Measurements from ENCODE around the gene KCP.
"Not testable (repeated sequence)": the region's sequence is repeated elsewhere in the genome, so short reads cannot be mapped to it uniquely, and the experiment has no call there.

KCP gene

GRCh38 chr7:128921866-128922440 is 11.4 kb upstream of the KCP start:
- DNase-seq (ENCODE audit: low read depth): no peak

DNA sequence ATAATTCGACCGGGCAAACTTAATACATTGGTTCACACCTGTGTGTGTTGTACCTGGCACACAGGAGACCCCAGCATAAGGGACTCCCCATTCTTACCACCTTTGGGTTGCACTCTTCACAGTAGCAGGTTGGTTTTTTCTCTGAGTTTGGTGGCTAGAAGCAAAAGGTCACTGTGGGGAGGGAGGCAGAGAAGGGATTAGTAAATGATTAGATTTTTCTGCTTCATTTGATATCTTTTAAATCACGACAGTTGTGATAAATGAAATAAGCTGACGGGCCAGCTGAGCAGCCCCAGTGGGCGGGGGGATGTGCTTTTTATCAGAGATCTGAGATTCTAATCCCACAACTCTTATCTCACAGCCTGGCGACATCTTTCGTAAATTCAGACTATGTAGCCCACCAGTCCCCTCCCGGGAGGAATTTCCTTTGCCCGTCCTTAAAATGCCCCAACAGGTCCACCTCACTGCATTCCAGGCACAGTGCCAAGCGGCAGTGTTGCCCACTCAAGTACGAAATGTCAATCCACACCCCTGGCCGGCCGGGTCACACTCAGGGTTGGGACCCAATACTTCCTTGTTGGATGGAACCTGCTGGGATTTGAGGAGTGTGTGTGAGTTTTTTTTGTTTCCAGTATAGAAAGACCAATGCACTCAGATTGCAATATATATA is 10.5 kb upstream of the KCP start:
- DNase-seq (ENCODE audit: low read depth): no peak

- peak; percentile 10 for DNase-seq (ENCODE audit: low read depth)
Observed at GRCh38 chr7:128919881-128920799, 9.6 kb upstream of the KCP start.

DNA sequence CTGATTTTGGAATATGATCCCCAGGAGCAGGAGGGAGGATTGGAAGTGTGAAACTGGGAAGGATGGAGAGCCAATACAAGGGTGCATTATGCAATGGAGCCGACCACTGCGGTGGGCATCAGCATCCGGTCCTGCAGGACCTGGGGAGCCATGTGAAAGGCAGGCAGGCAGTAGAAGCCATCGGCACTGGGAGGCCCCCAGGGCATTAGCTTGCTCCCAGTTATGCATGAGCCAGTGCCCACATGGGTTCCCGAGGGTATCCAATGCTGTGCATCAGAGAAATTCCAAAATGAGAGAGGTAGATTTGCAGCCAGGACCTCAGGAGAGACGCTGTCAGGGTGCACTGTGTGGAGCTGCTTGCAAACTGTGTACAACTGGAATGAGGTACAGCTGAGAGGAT is 8.7 kb upstream of the KCP start:
- DNase-seq (ENCODE audit: low read depth): no peak

DNA sequence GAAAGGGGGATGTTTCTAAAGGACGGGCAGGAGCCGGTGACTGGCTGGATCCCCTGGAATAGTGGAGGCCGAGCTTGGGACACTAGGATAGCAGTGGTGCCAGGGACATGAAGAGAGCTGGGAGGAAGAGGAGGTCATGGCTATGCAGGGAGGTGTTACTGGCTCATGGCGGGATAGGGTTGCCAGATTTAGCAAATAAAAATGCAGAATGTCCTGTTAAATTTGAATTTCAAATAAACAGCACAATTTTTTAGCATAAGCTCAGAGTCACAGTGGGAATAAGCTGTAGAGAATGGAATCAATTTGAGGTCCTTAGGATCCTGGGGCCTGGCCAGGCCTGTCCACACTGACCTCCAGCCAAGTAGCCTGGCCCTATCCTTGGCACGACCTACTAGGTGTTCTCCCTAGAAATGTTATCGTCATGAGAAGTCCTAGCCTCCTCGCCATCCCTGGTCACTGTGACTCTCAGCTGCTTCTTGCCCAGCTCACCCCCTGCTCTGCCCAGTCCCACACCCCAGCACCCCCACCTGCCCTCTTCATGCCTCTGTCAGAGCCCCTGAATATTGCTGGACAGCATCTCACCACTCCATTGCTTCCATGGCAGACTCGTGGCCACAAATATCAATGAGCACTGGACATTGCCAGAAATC is 7.6 kb upstream of the KCP start:
- DNase-seq (ENCODE audit: low read depth): no peak

- DNase-seq (ENCODE audit: low read depth): no peak
Observed at GRCh38 chr7:128917122-128917521, 6.6 kb upstream of the KCP start.

- DNase-seq (ENCODE audit: low read depth): no peak
Observed at GRCh38 chr7:128916643-128916915, 6.1 kb upstream of the KCP start.

DNA sequence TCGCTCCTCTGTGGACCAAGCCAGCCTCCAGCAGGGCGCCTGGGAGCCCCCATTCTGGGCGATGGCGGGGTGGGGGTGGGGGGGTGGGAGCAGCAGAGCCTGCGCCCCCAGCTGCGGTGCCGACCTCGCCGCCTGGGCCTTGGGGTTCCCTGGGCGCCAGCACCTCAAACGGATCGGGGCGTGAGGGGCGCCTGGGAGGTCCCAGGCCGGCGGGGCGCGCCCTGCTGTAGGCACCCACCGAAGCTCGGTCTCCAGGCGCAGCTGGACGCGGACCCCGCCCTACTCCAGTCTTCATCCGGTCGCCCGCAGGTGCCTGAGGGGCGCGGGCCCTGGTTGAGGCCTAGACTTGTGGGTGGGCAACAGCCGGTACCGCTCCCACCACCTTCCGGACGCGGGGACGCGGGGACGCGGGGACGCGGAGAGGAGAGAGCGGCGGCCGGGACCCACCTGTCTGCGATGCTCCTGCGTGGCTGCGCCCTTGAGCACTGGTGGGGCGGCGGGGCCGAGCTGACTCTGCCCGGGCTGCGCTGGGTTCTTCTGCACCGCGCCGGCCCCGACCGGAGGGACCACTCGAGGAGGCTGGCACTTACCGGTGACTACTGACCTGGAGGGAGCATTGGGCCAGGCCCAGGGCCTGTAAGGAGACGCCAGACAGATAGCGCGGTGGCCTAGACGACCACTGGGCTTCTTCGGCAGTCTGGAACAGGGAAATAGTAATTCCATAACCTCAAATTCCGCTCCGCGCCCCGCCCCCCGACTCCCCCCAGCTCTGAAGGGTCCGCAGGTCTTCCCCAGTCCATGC is 5.5 kb upstream of the KCP start:
- DNase-seq (ENCODE audit: low read depth): no peak

- no peak for DNase-seq (ENCODE audit: low read depth)
Observed at GRCh38 chr7:128915271-128915819, 4.8 kb upstream of the KCP start.

GRCh38 chr7:128914566-128915151 is 4.2 kb upstream of the KCP start:
- no peak for DNase-seq (ENCODE audit: low read depth)

GRCh38 chr7:128913870-128914565 is 3.5 kb upstream of the KCP start:
- DNase-seq (ENCODE audit: low read depth): no peak

DNA sequence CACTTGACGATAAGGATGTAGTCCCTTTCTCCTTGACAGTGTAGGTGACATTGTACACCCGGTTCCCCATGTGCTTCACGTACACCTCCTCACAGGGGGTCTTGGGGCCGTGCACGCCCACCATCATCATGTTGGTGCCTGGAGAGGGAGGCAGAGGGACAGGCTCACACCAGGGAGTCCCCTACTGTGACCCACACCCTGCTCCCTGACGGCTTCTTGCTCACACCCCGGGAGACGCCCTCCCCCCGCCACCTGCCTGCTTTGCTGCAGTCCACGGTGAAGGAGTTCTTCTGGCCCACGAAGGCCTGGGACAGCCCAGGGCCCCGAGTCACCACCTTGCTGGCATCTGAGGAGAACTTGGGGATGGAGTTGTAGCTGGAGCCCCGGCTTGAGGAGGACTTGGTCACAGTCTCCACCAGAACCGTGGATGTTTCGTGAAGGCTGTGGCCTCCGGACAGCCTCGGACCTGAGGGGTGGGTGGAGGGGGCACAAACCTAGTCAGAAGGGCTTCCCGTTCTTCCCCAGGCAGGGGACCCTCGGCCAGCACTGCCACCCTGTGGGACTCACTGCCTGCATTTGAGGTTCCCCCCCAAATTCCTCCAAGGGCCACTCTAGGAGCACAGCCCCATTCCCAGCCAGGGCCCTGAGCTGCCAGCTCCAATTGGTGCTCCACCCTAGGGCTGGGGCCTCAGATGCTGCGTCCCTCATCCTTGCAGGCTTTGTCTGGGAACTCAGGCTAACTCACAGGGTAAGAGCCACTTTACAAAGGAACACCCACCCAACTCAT is 2.4 kb upstream of the KCP start:
- not testable (repeated sequence) for DNase-seq (ENCODE audit: low read depth)

DNA sequence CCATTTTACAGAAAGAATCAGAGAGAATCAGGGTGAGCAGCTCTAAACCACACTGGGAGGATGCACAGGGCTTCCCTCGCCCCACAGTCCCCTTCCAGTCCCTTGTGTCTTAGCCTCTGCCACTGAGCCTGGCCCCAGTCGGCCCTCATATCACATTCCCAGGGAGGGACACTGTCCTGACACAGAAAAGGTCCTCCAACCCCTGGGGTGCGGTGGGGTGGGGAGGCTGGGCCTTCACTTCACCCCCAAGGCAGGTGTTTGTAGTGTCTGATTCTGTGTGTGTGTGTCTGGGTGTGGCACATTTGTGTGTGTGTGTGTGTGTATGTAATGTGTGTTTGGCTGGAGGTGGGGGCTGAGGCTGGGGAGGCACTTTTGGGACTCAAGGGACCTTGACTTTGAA is 1.8 kb upstream of the KCP start:
- DNase-seq (ENCODE audit: low read depth): no peak

- no peak for DNase-seq (ENCODE audit: low read depth)
Observed at GRCh38 chr7:128911423-128912031, 1.0 kb upstream of the KCP start.

- DNase-seq (ENCODE audit: low read depth): peak; percentile 69
Observed at GRCh38 chr7:128909625-128910568, 612 bp downstream of the KCP start.

- no peak for DNase-seq (ENCODE audit: low read depth)
Observed at GRCh38 chr7:128908750-128909624, 1.5 kb downstream of the KCP start.
